ENCODE measurements around the gene PRMT1.

DNA sequence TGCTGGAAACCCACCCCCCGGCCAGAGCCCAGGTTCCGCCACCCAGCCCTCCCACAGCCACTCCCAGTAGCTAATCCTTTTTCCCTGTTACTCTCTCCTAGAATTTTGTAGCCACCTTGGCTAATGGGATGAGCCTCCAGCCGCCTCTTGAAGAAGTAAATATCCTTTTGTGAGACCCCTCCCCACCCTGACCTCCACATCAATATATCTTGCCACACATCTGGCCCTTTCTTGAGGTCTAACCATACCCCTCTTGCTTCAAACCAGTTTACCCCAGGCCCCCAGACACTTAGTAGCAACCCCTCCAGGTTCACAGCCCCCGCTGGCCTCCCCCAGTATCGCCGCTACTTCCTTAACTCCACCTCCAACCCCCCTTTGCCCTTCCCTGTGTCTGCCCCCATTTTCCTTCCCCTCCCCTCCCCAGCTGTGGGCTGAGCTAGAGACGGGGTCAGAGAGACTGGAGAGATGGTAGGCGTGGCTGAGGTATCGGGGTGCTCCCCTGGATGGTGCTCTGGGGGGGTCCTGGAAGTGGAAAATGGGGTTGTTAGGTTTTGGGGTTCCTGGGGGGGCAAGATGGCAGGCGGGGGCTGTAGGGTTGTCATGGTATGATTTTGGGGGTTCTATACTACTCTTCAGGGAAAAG, 2.8 kb downstream of the PRMT1 start:
- no peak for TF ChIP-seq TEAD4 (IDR thresholded peaks at IDR 0.05)
- no peak for TF ChIP-seq EP300 (IDR thresholded peaks at IDR 0.05; ENCODE audit: borderline replicate concordance)
